Panc1 (cell line): ENCODE results near the gene GMDS. TPM values are rescaled to one million over a fixed set of nuclear protein-coding genes. Genes with fewer than 3 reads are reported as not detected.

Experiments used
- ATAC-seq: fragments of 200-7000 bp; cut with Tn5 transposase; 2 replicates; pipeline ENCODE4 v1.9.1; 2020; ENCODE audit warnings: mild to moderate bottlenecking, moderate library complexity
- BruUV-seq: library from RNA; stranded (reverse); fragments of 400-500 nt; replicated peaks from 2 replicates; lab custom pipeline; 2021; lab: Mats Ljungman, UMichigan
- CTCF ChIA-PET: fragments of 300-600 bp; sonication (Branson Sonifier 250); formaldehyde crosslinking; loops from one replicate; lab custom pipeline; 2022; ENCODE audit warnings: antibody characterized with exemption; lab: Charles Lee
- POLR2A ChIA-PET: fragments of 300-600 bp; sonication (Branson Sonifier 250); formaldehyde crosslinking; loops from one replicate; lab custom pipeline; 2022; ENCODE audit warnings: antibody characterized with exemption; lab: Charles Lee
- DNase-seq: peaks from one replicate; pipeline ENCODE4 v3.0.0-alpha.2; 2010; ENCODE audit warnings: low read depth, low spot score
- H3K27ac ChIP-seq: 2 replicates; pipeline ENCODE4 v1.5.1; 2011; ENCODE audit warnings: mild to moderate bottlenecking, low read length, inconsistent platforms
- H3K27me3 ChIP-seq: fragments of 200-500 bp; sonication (Bioruptor generic); 2 replicates; pipeline ENCODE4 v1.6.0; 2014; ENCODE audit warnings: low read length, inconsistent platforms; ENCODE audit not compliant: control insufficient read depth, insufficient read depth
- H3K36me3 ChIP-seq: fragments of 200-500 bp; sonication (Bioruptor generic); 2 replicates; pipeline ENCODE4 v1.5.1; 2014; ENCODE audit warnings: inconsistent platforms, mild to moderate bottlenecking, low read length, moderate library complexity; ENCODE audit not compliant: control insufficient read depth, insufficient read depth
- H3K4me1 ChIP-seq: 2 replicates; pipeline ENCODE4 v1.5.1; 2011; ENCODE audit warnings: inconsistent platforms, mild to moderate bottlenecking, low read length, moderate library complexity; ENCODE audit not compliant: control insufficient read depth, insufficient read depth
- H3K4me3 ChIP-seq, 2 experiments: 2 replicates each; pipeline ENCODE4 v1.5.1; 2011 to 2012; ENCODE audit warnings: low read depth in 2 of 2, low read length in 2 of 2, mild to moderate bottlenecking in 2 of 2, inconsistent platforms in 1 of 2, moderate library complexity in 1 of 2
- H3K9me3 ChIP-seq: fragments of 200-500 bp; sonication (Bioruptor generic); 2 replicates; pipeline ENCODE4 v1.5.1; 2014; ENCODE audit warnings: low read depth, mild to moderate bottlenecking, inconsistent platforms, low read length, moderate library complexity; ENCODE audit not compliant: control insufficient read depth, insufficient read depth
- CTCF ChIP-seq: fragments of 450-650 bp; IDR thresholded peaks from 2 replicates; pipeline ENCODE4 v1.5.1; 2017; ENCODE audit warnings: mild to moderate bottlenecking
- POLR2AphosphoS5 ChIP-seq: IDR thresholded peaks from 2 replicates; pipeline ENCODE4 v1.6.1; 2012; ENCODE audit warnings: mild to moderate bottlenecking, low read depth, low read length, moderate library complexity
- SIN3A ChIP-seq: IDR thresholded peaks from 2 replicates; pipeline ENCODE4 v1.6.1; 2012; ENCODE audit warnings: low read depth, mild to moderate bottlenecking, low read length, moderate library complexity, borderline replicate concordance; ENCODE audit not compliant: insufficient read depth
- TCF7L2 ChIP-seq: IDR thresholded peaks from 2 replicates; pipeline ENCODE4 v1.6.1; 2011; ENCODE audit warnings: mild to moderate bottlenecking, low read depth, low read length, inconsistent platforms
- in situ Hi-C: cut with HindIII; loops from 2 replicates; pipeline ENCODE4 v1.10.0; 2016; ENCODE audit warnings: low sequenced_read_pairs, low pct_unique_long_range_greater_than_20kb
- intact Hi-C: fragments of 100-400 bp; cut with micrococcal nuclease; formaldehyde crosslinking; loops from one replicate; pipeline ENCODE4 v1.10.0; 2022; ENCODE audit not compliant: unreplicated experiment
- total RNA-seq: library from RNA; stranded (reverse); gene quantifications from one replicate; pipeline ENCODE4 v1.2.1, GENCODE V29; 2021; ENCODE audit not compliant: unreplicated experiment
- TF ChIP-seq, protein P1 (sequence below), 2 experiments: IDR thresholded peaks; 2 replicates each; pipeline ENCODE4 v1.6.1; 2011 to 2012; ENCODE audit warnings: low read depth in 2 of 2, control low read depth in 1 of 2, low read length in 1 of 2, mild to moderate bottlenecking in 1 of 2, moderate library complexity in 1 of 2; ENCODE audit not compliant: insufficient read depth in 1 of 2

The GMDS gene
- total RNA-seq, 1 experiment from 2014 or later = 9.8 TPM

- H3K27ac ChIP-seq = no peak overlapping the region
- intact Hi-C loops = no loop called here
- CTCF ChIA-PET = no interaction called here
- DNase-seq (no peak), ATAC-seq (no peak)
- H3K36me3 ChIP-seq = no peaks in the 10 kb centered on the region
- TF ChIP-seq, protein P1, sequence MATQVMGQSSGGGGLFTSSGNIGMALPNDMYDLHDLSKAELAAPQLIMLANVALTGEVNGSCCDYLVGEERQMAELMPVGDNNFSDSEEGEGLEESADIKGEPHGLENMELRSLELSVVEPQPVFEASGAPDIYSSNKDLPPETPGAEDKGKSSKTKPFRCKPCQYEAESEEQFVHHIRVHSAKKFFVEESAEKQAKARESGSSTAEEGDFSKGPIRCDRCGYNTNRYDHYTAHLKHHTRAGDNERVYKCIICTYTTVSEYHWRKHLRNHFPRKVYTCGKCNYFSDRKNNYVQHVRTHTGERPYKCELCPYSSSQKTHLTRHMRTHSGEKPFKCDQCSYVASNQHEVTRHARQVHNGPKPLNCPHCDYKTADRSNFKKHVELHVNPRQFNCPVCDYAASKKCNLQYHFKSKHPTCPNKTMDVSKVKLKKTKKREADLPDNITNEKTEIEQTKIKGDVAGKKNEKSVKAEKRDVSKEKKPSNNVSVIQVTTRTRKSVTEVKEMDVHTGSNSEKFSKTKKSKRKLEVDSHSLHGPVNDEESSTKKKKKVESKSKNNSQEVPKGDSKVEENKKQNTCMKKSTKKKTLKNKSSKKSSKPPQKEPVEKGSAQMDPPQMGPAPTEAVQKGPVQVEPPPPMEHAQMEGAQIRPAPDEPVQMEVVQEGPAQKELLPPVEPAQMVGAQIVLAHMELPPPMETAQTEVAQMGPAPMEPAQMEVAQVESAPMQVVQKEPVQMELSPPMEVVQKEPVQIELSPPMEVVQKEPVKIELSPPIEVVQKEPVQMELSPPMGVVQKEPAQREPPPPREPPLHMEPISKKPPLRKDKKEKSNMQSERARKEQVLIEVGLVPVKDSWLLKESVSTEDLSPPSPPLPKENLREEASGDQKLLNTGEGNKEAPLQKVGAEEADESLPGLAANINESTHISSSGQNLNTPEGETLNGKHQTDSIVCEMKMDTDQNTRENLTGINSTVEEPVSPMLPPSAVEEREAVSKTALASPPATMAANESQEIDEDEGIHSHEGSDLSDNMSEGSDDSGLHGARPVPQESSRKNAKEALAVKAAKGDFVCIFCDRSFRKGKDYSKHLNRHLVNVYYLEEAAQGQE (IDR thresholded peaks at IDR 0.05; ENCODE audit: insufficient read depth in 1 of 2, low read depth in 2 of 2, low read length in 1 of 2) = no peak
- TF ChIP-seq TCF7L2 (no peak), POLR2AphosphoS5 (no peak), SIN3A (no peak), CTCF (no peak)
- no peaks in the 10 kb centered on the region for H3K9me3 ChIP-seq
- in situ Hi-C loops = no loop called here
- no peaks in the 10 kb centered on the region for H3K4me1 ChIP-seq
- POLR2A ChIA-PET = no interaction called here
- H3K27me3 ChIP-seq = no peaks in the 10 kb centered on the region
- H3K4me3 ChIP-seq = no peak overlapping the region
- BruUV-seq = no TSS peak
These were observed 190.3 kb downstream of the GMDS start for GRCh38 chr6:2055143-2055542.

- Histone ChIP-seq H3K4me1 (no peaks in the 10 kb centered on the region), H3K27ac (no peak overlapping the region), H3K36me3 (no peaks in the 10 kb centered on the region), H3K27me3 (no peaks in the 10 kb centered on the region), H3K4me3 (no peak overlapping the region), H3K9me3 (no peaks in the 10 kb centered on the region)
- intact Hi-C loops = no loop called here
- BruUV-seq = no TSS peak
- in situ Hi-C loops = no loop called here
- DNase-seq (no peak), ATAC-seq (no peak)
- TF ChIP-seq TCF7L2 (no peak), SIN3A (no peak), POLR2AphosphoS5 (no peak), CTCF (no peak)
- TF ChIP-seq, protein P1 (IDR thresholded peaks at IDR 0.05; ENCODE audit: insufficient read depth in 1 of 2, low read depth in 2 of 2, low read length in 1 of 2) = no peak
- POLR2A ChIA-PET = no interaction called here
- CTCF ChIA-PET = interaction anchor here (0.6 kb wide), 1 partner anchor 330 kb away, joined by 3 read pairs; no protein-coding TSS in a partner anchor
These were observed 190.8 kb downstream of the GMDS start for GRCh38 chr6:2054516-2055067.
